A673 (cell line): ENCODE data around the gene TM9SF2.

Source experiments
- CTCF ChIP-seq: fragments of 300-800, 200-600 bp; sonication (generic); conservative IDR thresholded peaks from 2 replicates; pipeline ENCODE4 v1.5.1; 2017; ENCODE audit warnings: low read depth, mild to moderate bottlenecking, antibody characterized with exemption, low read length, moderate library complexity, mixed read lengths
- EZH2 ChIP-seq: fragments of 200-600 bp; sonication (generic); IDR thresholded peaks from 2 replicates; pipeline ENCODE4 v1.6.1; 2017; ENCODE audit warnings: borderline replicate concordance, low read depth, mild to moderate bottlenecking, mixed read lengths, antibody characterized with exemption, low read length; ENCODE audit not compliant: poor library complexity, severe bottlenecking

- TF ChIP-seq CTCF (no peak), EZH2 (no peak)
Observed at GRCh38 chr13:99526549-99526948, 25.3 kb downstream of the TM9SF2 start.
